HFFc6 (cell line): ENCODE measurements around the gene AK4. TPM values are rescaled to one million over a fixed set of nuclear protein-coding genes. Genes with fewer than 3 reads are reported as not detected.

Source experiments
- DNase-seq: peaks from one replicate; pipeline ENCODE4 v3.0.0-alpha.2; 2018
- H3K27ac Mint-ChIP-seq: 2 replicates; pipeline ENCODE4 v1.8.0; 2020; ENCODE audit warnings: mild to moderate bottlenecking, mixed read lengths
- H3K27me3 Mint-ChIP-seq: 2 replicates; pipeline ENCODE4 v1.8.0; 2021; ENCODE audit warnings: mild to moderate bottlenecking, moderate library complexity, mixed read lengths; ENCODE audit not compliant: insufficient read depth
- H3K36me3 Mint-ChIP-seq: 2 replicates; pipeline ENCODE4 v1.8.0; 2021; ENCODE audit warnings: low read depth, mixed read lengths
- H3K4me1 Mint-ChIP-seq: 2 replicates; pipeline ENCODE4 v1.8.0; 2020; ENCODE audit warnings: low read depth, mixed read lengths
- H3K4me3 Mint-ChIP-seq: 2 replicates; pipeline ENCODE4 v1.8.0; 2020; ENCODE audit warnings: mild to moderate bottlenecking, moderate library complexity, mixed read lengths
- H3K9me3 Mint-ChIP-seq: 2 replicates; pipeline ENCODE4 v1.8.0; 2020; ENCODE audit warnings: mild to moderate bottlenecking, mixed read lengths
- total RNA-seq, 6 experiments: library from RNA; stranded (reverse); fragmentation: NEBNext Ultra II Directional; extraction: Animal tissue kit (Norgen Biotek cat#: 25700); gene quantifications; 2 replicates in 1 of 6; 3 replicates in 5 of 6; pipeline ENCODE4 v1.2.3, GENCODE V29; 2021
- TF ChIP-seq, protein P1 (sequence below): fragments of 200-600 bp; sonication (generic); IDR thresholded peaks from 2 replicates; pipeline ENCODE4 v1.5.0; 2021; ENCODE audit warnings: antibody characterized with exemption, mild to moderate bottlenecking

AK4 gene
- total RNA-seq, 6 experiments from 2014 or later: 0.25 to 3.3 (median 0.53) TPM

DNA sequence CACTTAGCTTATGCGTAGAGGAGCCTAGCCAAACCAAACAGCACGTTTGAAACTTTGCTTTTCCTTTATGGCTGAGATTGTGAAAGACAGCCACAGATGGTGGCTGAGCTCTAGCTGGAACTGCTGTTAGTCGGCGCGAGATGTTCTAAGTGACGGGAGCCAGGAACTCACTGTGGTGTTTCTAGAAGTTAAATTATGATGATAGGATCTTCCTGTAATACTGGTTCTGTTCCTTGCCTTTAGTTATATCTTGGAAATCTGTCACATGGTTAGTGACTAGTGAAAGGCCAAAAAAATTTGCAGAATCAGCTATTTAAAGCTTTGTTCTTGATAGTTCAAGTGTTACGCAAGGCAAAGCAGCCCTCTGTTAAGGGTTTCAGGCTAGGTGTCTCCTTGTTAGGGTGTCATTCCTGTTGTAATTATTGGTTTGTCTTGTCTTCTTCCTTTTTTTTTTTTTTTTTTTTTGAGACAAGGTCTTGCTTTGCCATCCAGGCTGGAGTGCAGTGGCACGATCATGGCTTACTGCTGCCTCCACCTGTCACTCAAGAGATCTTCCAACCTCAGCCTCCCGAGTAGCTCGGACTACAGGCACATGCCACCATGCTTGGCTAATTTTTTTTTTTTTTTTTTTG is 22.6 kb downstream of the AK4 start:
- Mint-ChIP-seq H3K4me3 (no peak overlapping the region), H3K36me3 (no peaks in the 10 kb centered on the region), H3K27ac (no peak overlapping the region), H3K4me1 (peaks cover 15% of the 10 kb centered on the region), H3K9me3 (no peaks in the 10 kb centered on the region), H3K27me3 (peaks cover 24% of the 10 kb centered on the region)
- TF ChIP-seq, protein P1, sequence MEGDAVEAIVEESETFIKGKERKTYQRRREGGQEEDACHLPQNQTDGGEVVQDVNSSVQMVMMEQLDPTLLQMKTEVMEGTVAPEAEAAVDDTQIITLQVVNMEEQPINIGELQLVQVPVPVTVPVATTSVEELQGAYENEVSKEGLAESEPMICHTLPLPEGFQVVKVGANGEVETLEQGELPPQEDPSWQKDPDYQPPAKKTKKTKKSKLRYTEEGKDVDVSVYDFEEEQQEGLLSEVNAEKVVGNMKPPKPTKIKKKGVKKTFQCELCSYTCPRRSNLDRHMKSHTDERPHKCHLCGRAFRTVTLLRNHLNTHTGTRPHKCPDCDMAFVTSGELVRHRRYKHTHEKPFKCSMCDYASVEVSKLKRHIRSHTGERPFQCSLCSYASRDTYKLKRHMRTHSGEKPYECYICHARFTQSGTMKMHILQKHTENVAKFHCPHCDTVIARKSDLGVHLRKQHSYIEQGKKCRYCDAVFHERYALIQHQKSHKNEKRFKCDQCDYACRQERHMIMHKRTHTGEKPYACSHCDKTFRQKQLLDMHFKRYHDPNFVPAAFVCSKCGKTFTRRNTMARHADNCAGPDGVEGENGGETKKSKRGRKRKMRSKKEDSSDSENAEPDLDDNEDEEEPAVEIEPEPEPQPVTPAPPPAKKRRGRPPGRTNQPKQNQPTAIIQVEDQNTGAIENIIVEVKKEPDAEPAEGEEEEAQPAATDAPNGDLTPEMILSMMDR: no peak
- no peak for DNase-seq

DNA sequence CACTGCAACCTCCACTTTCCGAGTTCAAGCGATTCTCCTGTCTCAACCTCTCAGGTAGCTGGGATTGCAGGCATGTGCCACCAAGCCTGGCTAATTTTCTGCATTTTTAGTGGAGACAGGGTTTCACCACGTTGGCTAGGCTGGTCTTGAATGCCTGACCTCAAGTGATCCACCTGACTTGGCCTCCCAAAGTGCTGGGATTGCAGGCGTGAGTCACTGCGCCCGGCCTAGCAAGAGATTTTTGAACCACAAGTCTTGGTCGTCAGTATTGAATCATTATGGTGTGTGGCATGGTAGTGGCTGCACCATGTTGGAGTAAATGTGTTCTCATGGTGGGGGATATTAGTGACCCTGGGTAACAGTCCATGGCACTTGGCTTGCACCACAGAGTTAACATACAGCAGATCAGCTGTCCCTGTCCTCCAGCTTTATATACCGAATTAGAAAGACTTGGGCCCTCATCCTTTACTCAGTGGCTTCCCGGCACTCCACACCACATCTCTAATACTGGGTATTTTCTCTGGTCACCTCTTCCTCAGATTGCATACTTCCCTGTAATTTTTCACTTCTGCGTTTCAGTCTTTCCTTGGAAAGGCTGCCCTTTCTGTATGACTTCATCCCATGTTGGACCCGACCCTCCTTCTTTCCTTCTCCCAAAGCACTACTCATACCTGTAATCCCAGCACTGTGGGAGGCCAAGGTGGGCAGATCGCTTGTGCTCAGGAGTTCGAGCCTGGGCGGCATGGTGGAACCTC is 25.1 kb downstream of the AK4 start:
- Mint-ChIP-seq H3K4me1 (peaks cover 34% of the 10 kb centered on the region), H3K27ac (no peak overlapping the region), H3K36me3 (no peaks in the 10 kb centered on the region), H3K4me3 (no peak overlapping the region), H3K9me3 (no peaks in the 10 kb centered on the region), H3K27me3 (peaks cover 21% of the 10 kb centered on the region; the same call in 1 of the 2 replicates)
- DNase-seq: no peak
- TF ChIP-seq, protein P1: no peak

DNA sequence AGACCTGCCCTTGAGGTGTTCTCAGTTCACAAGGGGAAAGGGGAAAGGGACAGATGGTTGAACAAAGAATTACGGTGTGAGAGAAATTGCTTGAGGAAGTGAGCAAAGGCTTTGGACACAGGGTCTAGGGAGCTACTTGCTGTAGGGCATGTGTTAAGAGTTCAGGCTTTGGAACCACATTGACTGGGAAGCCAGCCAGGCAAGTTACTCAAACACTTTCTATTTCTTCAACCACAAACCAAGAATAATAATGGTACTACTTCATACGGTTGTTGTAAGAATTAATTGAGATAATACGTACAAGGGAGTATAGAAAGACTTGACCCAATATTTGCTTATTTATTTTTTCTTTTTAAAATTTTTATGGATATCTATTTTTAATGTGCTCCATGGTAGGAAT is 26.6 kb downstream of the AK4 start:
- Mint-ChIP-seq H3K27ac (no peak overlapping the region), H3K4me1 (peaks cover 36% of the 10 kb centered on the region), H3K4me3 (no peak overlapping the region), H3K9me3 (no peaks in the 10 kb centered on the region), H3K36me3 (no peaks in the 10 kb centered on the region), H3K27me3 (peaks cover 26% of the 10 kb centered on the region; the same call in 1 of the 2 replicates)
- TF ChIP-seq, protein P1: no peak
- DNase-seq: peak; percentile 83

DNA sequence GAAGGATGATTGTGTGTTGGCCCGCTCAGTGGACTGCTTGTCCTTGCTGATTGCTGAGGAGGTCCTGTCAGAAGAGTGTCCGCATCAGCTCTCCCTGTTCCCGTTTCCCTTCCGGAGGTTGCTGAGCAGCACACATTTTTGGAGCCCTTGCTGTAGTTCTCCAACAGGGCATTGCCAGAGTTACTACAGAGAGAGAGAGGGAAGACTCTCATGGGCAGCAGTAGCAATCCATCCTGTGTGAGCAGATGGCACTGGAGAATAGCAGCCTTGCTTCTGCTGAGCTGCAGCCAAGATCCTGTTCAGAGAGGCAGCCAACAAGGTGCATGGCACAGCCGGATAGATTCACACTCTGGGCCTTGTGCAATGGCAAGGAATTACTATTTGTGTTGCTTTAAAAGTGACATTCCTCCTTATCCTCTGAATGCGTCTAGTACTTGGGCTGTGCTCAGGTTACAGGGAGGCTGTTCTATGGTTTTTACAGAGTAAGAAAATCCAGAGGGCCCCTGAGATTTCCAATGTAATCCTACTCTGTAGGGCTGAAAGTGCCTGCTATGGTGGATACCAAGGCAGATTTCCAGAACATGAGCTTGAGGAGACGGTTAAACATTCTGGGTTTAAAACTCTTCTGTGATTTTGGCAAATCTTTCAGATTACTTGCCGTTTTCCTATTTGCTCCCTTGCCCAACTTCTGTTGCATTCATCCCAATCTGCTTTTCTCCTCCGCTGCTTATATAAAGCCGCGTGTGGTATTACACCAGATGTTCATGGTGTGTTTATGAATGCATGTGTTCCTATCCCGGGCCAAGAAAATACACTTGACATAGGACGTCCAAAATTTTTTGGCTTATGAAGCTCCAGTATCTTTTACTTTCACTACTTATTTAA is 27.4 kb downstream of the AK4 start:
- peaks cover 36% of the 10 kb centered on the region for H3K4me1 Mint-ChIP-seq
- H3K27me3 Mint-ChIP-seq: peaks cover 29% of the 10 kb centered on the region; the same call in 1 of the 2 replicates
- no peaks in the 10 kb centered on the region for H3K36me3 Mint-ChIP-seq
- no peaks in the 10 kb centered on the region for H3K9me3 Mint-ChIP-seq
- TF ChIP-seq, protein P1: no peak
- DNase-seq: no peak
- no peak overlapping the region for H3K4me3 Mint-ChIP-seq
- H3K27ac Mint-ChIP-seq: no peak overlapping the region

DNA sequence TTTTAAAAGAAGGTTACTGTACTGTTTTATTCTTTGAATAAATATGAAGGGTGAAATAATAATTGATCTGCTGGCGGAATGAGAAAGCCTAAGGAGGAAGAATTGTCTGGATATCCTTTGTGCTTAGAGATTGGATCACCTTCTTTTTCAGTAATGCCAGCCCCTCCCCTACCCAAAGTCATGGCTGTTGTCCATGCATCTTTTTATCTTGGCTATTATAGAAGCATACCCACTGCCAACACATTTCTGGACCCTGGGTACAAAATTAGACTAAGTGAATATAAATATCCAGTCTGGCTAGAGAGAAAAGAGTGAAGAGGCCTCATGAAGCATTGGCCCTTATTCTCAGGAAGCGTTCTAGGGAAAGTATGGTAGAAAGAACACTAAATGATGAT is 28.1 kb downstream of the AK4 start:
- Mint-ChIP-seq H3K27ac (no peak overlapping the region), H3K36me3 (no peaks in the 10 kb centered on the region), H3K4me3 (no peak overlapping the region), H3K9me3 (no peaks in the 10 kb centered on the region), H3K27me3 (peaks cover 36% of the 10 kb centered on the region; the same call in 1 of the 2 replicates), H3K4me1 (peaks cover 36% of the 10 kb centered on the region)
- DNase-seq: no peak
- TF ChIP-seq, protein P1: no peak
